ENCODE data around the gene CCDC137.

DNA sequence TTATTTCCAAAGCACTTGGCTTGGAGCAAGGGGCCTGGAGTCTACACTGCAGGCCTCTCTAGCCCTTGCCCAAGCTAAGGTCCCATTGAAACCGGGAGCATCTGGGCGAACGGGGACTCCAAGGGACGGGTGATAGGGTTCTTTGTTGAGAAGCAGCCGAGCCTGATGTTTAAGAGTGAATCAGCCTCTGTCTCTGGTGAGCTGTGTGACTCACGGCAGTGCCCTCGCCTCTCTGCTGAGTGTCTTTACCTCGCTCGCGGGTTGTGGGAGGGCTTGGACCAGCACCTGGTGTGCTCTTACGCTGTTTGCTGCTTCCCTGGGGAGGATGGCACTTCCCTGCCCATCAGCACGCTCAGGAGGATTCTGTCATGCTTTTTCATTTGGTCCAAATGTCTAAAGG, 18.6 kb downstream of the CCDC137 start:
- TF ChIP-seq, protein P1, sequence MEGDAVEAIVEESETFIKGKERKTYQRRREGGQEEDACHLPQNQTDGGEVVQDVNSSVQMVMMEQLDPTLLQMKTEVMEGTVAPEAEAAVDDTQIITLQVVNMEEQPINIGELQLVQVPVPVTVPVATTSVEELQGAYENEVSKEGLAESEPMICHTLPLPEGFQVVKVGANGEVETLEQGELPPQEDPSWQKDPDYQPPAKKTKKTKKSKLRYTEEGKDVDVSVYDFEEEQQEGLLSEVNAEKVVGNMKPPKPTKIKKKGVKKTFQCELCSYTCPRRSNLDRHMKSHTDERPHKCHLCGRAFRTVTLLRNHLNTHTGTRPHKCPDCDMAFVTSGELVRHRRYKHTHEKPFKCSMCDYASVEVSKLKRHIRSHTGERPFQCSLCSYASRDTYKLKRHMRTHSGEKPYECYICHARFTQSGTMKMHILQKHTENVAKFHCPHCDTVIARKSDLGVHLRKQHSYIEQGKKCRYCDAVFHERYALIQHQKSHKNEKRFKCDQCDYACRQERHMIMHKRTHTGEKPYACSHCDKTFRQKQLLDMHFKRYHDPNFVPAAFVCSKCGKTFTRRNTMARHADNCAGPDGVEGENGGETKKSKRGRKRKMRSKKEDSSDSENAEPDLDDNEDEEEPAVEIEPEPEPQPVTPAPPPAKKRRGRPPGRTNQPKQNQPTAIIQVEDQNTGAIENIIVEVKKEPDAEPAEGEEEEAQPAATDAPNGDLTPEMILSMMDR (IDR thresholded peaks at IDR 0.05) = no peak
- no peak for TF ChIP-seq POLR2A (IDR thresholded peaks at IDR 0.05)
